T-helper 9 cell (primary cell): Measurements from ENCODE around the gene TMEM178A.
"Not testable (repeated sequence)": the region's sequence is repeated elsewhere in the genome, so short reads cannot be mapped to it uniquely, and the experiment has no call there.

Experiments
- DNase-seq: peaks from one replicate; pipeline ENCODE4 v3.0.0-alpha.2; 2020

The TMEM178A gene

DNA sequence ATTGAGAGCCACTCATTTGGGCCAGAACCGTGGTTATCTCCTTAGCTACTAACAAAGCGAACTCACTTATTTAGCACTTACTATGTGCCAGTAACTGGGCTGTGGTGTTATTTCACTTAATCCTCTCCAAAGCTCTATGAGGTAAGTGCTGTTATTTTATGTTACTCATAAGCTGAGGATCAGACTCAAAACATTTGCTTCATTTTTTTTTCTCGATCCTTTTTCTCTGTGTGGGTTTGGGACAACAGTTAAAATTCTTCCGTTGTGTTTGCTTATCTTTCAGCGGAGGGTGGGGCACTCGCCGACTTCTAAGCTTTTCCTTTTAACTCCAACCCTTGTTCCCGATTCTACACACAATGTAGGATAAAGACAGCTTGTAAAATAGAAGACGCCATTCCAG lies 52.8 kb downstream of the TMEM178A start:
- DNase-seq = no peak

- no peak for DNase-seq
Observed at GRCh38 chr2:39719317-39719716, 53.6 kb downstream of the TMEM178A start.

DNA sequence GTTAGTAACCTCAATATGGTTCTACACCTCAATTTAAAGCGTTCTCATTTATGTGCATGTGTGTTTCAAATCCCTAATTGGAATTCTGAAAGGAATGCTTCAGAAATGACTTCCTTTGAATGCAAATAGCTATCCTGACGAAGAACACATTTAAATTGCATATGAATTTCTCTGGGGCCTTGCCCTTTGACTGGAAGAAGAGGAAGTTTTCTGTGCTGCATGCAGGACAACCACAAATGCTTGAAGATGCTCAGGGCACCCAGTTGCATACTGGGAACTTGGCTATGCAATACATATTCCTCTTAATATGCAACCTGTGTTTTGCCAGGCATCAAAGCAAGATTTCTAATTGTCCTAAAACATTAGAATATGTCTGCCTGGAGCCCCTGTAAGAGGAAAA lies 55.3 kb downstream of the TMEM178A start:
- no peak for DNase-seq

DNA sequence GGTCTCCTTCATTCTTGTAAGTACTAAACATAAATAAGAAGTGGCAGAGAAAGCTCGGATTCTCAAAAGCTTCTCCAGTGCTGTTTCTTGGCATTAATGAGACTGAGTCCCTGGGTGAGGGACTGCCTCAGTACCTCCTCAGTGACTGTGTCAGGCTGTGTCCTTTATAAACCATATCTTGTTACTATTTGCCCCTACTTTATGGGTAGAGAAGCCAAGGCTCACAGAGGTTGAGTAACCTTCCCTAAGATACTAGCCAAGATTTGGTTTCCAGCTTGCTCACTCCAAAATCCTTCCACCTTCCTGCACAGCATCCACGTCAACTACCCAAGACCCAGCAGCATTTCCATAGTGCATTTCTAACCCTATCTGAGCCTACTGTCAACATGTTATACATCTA lies 57.8 kb downstream of the TMEM178A start:
- DNase-seq = no peak

GRCh38 chr2:39723946-39724827 lies 58.5 kb downstream of the TMEM178A start:
- no peak for DNase-seq

GRCh38 chr2:39724828-39725144 lies 59.1 kb downstream of the TMEM178A start:
- DNase-seq = no peak

GRCh38 chr2:39725401-39725800 lies 59.7 kb downstream of the TMEM178A start:
- no peak for DNase-seq

- DNase-seq = not testable (repeated sequence)
Observed at GRCh38 chr2:39728085-39728484, 62.4 kb downstream of the TMEM178A start.

- no peak for DNase-seq
Observed at GRCh38 chr2:39728941-39729351, 63.2 kb downstream of the TMEM178A start.

- no peak for DNase-seq
Observed at GRCh38 chr2:39730276-39730675, 64.6 kb downstream of the TMEM178A start.

DNA sequence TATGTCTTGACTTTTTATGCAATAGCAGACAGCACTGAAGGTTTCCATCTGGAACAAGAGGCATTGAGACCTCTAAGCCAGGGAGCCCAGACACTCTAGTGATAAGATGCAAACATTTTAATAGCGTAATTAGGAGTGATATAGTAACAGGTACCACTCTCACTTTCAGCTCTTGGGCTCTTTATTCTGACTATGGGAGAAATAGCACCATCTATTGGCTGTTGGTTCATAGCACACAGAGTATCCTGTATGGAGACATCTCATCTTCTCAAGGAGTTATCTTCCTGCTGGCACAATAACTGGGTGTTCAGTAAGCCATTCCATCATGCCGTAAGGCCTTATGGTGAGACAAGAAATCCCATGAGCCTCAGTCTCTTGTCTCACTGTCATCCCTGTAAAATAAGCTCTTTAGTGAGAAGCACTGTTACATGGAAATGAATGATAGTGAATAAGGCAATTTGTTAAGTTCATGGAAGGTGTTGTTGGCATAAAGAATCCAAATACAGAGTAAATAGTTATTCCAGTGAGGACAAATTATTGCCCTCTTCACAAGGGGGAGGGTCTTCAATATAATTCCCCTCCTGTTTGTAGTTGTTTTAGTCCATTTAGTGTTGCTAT lies 65.1 kb downstream of the TMEM178A start:
- DNase-seq = no peak

DNA sequence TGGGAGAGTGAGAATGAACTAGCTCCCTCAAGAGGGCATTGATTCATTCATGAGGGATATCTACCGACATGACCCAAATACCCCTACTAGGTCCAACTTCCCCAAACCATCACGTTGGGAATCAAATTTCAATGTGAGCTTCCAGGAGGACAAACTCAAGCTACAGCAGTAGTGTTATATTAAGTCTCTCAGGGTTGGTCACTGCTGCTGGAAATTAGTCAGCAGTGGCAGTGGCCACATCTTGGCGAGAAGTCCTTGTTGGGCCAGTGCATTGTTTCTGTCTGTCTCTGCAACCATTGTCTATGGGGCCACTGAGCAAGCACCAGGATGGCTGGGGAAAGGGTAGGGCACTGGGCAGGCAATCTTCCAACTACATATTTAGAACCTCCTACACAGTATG lies 65.8 kb downstream of the TMEM178A start:
- no peak for DNase-seq

DNA sequence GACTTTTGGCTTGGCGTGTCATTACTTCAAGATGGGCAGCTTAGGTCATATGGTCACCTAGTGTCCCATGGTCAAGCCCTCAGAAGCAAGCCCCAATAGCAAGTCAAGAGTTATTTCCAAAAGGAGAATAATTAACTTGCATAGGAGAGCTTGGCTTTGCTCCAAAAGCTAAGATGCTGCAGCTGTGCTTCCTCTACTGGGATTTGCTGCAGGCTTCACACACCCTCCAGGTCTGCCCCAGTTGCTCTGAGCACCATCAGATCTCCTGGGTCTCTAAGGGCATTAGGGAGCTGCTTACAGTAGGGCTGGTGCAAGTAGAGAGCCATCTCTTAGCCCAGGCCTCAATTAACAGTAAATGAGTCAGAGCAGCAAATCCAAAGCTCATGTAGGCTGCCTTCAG lies 66.8 kb downstream of the TMEM178A start:
- DNase-seq = no peak

DNA sequence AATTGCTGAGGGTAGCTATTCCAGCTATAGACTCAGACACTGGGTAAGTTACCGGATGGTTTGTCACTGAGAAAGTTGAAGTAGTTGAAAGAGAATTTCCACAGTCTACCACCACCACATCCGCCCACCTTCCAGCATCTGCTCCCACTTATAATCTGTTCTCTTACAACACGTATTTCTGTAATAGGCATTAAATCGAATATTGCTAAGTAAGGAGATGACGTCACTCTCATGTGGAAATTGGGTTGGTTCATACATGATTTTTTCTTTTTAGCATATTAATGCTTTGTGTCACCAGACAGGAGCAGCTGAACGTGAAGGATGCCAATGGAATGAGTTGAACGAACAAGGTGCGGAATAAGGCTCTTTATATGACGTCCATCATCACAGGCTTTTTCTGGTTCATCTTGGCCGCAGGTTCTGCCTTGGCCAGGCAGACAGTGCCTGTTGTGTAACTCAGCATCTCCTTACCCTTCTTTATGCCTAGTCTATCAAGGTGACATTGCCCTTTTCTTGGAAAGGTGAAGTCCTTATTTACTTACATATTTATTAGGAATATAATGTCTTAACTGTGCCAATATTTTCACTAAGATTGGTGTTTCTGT lies 67.5 kb downstream of the TMEM178A start:
- no peak for DNase-seq

DNA sequence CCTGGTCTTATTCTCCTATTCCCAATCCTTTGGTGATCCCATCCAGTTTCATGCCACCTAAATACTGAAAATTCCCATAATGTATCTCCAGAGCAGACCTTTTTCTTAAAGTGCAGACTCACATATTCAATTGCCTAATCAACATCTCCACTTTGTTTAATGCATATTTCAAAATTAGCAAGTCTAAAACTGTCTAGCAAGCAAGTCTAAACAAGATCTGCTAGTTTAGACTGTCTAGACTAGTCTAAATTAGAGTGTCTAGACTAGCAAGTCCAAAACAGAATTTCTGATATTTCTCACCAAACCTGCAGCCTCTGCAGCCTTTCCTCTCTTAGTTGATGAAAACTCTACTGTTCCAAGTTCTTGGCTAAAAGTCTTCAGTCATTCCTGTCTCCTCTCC lies 68.7 kb downstream of the TMEM178A start:
- DNase-seq = no peak

- DNase-seq = no peak
Observed at GRCh38 chr2:39735648-39736047, 69.9 kb downstream of the TMEM178A start.

DNA sequence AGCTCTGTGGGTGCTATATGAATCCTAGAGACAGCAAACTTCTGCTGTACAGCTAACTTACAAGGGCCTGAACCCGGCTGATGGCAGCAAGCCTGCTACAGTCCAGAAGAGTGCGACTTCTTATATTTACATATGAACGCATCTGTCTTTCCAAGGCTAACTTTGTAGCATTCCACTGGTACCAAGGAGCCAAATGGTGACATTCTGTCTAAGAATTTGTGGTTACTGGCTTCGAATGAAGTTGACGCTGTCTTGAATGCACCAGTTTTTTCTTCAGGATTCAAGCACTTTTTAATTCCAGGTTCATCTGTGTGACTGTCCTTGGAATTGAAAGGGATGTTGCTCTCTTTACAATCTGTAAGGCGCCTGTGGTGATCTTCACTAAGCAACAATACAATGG lies 70.9 kb downstream of the TMEM178A start:
- DNase-seq = no peak

DNA sequence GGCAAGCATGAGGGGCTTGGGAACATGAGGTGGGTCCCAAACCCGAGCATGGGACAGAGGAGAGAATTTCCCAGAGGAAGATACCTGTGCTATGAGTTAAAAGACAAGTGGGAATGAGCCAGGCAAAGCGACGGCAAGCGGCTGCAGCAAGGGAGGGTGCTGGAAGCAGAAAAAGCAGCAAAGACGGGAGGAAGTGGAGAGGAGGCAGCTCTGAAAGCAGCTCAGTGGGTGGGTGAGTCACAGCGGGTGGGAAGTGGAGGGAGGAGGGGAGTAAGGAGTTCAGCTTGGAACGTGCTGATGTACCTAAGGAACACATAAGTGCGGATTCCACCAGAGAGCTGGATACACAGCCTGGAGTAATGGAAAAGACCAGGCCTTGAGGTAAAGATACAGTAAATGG lies 71.9 kb downstream of the TMEM178A start:
- DNase-seq = no peak

DNA sequence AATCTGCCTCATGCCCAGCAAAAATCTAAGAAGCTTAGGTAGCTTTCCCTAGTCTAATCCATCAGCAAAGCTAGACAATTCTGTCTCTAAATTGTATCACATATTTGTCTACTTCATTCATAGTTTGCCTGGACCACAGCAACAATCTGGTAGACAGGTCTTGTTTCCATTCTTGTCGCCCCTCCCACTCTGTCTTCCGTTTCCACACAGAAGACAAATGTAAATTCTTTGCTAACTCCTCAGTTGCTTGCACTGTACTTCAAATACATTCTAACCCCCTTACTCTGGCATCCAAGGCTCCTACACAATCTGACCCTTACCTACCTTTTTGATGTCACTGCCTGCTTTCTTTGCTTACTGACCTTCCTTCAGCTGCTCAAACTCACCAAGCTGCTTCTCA lies 73.2 kb downstream of the TMEM178A start:
- no peak for DNase-seq

GRCh38 chr2:39739386-39739785 lies 73.7 kb downstream of the TMEM178A start:
- no peak for DNase-seq

DNA sequence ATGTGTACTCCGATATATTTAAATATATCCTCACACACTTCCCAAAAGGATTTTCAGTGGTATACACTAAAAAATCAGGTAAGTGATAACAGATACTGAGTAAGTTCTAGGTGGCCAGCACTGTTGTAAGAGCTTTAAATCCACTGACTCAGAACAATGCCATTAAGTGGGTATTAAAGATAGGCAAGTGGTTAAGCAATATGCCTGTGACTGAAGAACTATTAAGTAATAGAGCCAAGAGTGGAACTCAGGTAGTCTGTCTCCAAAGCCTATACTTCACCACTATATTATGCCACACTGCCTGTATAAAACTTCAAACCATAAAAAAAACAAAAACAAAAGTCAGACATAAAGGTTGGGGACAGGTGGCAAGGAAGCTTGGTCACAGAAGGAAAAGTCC lies 76.2 kb downstream of the TMEM178A start:
- no peak for DNase-seq

DNA sequence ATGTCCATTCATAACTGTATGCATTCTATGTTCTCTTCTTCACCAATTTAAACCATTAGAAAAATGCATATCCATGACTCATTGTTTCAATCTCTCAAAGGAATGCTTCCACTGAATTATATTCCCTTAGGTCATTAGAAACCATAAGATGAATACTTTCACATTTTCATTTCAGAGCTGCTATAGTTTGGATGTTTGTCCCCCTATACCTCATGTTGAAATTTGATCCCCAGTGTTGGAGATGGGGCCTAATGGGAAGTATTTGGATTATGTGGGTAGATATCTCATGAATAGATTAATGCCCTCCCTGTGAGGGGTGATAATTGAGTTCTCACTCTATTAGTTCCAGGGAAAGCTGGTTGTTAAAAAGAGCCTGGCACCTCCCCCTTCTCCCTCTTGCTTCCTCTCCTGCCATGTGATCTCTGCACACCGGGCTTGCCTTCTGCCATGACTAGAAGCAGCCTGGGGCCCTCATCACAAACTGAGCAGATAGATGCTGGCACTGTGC lies 77.6 kb downstream of the TMEM178A start:
- no peak for DNase-seq

DNA sequence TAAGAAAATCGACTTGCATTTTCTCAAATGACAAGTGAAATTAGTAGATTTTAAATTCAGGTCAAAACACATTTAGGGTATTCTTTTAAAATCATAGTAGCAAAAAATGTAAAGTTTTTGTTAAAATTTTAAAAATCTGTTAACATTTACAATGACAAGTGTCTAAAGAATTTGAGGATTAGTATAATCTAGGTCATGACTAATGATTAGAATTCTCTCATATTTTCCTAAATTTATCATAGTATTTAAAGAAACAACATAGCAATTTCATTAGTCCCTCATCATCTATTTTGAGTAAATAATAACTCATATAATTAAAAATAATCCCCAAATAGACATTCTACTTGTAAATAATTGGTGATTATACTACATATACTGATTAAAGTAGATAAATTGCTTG lies 89.7 kb downstream of the TMEM178A start:
- no peak for DNase-seq

GRCh38 chr2:39757156-39757555 lies 91.4 kb downstream of the TMEM178A start:
- no peak for DNase-seq
